ENCODE data around the gene KCNB1.
"Not testable (repeated sequence)": the region's sequence is repeated elsewhere in the genome, so short reads cannot be mapped to it uniquely, and the experiment has no call there.

Gene KCNB1

DNA sequence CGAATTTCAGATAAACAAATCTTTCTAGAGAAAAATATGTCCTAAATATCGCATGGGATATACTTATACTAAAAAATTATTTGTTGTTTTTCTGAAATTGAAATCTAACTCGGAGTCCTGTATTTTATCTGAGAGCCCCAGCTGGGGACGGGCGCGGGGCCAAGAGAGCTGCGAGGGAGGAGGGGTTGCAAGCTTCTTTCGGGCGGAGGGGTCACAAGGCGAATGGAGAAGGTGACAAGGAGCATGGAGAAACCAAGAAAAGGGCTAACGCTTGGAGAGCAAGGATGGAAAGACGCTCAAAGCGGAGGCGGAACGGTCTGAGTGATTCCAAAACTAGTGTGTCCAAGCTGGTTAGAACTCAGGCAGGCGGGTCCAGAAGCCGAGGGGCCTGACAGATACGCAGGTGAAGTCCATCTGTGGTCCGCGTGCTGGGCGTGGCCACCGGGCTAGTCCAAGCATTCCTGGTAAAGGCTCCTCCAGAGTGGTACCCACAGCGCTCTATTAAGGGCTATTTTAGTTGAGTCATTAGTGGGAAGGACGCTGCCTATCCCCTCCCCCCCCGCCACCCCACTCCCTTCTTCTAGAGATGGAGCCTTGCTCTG lies 163.2 kb downstream of the KCNB1 start:
- DNase-seq (ENCODE audit: low spot score) = no peak

DNA sequence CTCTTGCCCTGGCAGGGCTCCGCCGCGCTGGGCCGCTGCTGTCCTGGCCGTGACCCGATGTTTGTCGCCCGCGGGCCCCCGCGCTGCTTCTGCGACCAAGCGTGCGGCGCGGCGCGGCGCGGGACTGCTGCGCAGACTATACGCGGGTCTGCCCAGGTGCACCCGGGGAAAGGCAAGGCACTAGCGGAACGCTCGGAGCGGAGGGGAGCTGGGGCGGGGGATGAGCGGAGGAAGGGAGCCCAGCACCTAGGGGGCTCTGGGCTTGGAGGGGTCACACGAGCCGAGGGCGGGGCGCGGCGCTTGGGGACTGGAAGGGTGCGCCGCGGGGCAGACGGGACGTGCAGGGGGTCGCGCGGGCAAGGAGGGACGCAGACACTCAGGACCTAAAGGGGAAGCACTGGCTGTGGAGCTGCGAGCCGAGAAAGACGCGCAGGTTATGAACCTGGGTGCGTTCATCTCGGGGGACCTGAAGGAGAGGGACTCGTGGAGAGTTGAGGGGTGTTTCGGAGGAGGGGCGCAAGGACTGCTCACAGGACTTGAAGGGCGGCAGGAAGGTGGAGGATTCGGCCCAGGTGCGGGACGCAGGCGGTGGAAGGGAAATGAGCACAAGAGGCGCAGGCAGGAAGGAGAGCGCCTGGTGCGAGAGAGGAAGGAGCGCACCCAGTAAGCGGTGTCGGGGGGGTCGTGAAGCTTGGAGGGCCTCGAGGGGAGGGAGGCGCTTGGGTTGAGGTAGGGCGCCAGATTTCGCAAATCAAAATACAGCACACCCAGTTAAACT lies 163.8 kb downstream of the KCNB1 start:
- DNase-seq (ENCODE audit: low spot score) = no peak

- no peak for DNase-seq (ENCODE audit: low spot score)
Measured at GRCh38 chr20:49318091-49318429, 164.4 kb downstream of the KCNB1 start.

DNA sequence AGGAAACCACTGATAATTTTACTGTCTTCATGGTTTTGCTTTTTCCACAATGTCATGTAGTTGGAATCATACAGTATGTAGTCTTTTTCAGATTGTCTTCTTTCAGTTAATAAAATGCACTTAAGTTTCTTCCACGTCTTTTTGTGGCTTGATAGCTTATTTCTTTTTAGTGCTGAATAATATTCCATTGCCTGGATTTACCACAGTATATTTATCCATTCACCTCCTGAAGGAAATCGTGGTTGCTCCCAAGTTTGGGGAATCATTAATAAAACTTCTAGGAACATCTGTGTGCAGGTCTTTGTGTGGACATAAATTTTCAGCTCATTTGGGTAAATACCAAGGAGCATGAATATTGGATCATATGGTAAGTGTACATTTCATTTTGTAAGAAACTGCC lies 165.8 kb downstream of the KCNB1 start:
- no peak for DNase-seq (ENCODE audit: low spot score)

- DNase-seq (ENCODE audit: low spot score) = no peak
Measured at GRCh38 chr20:49315580-49315979, 166.9 kb downstream of the KCNB1 start.

- not testable (repeated sequence) for DNase-seq (ENCODE audit: low spot score)
Measured at GRCh38 chr20:49314052-49314451, 168.4 kb downstream of the KCNB1 start.

Data from HuH-7 (cell line).